GM19043 (cell line): Measurements from ENCODE around the gene CPLANE1.

Experiments
- ATAC-seq: cut with Tn5 transposase; IDR thresholded peaks from one replicate; pipeline ENCODE4 v1.9.1; 2021; ENCODE audit warnings: low read depth; ENCODE audit not compliant: unreplicated experiment

Gene CPLANE1

GRCh38 chr5:37075399-37075950 is 173.7 kb downstream of the CPLANE1 start:
- ATAC-seq: no peak

- no peak for ATAC-seq
These were observed 177.1 kb downstream of the CPLANE1 start for GRCh38 chr5:37071901-37072581.

- no peak for ATAC-seq
These were observed 177.7 kb downstream of the CPLANE1 start for GRCh38 chr5:37071487-37071886.

- ATAC-seq: no peak
These were observed 184.7 kb downstream of the CPLANE1 start for GRCh38 chr5:37064442-37064841.

GRCh38 chr5:37063739-37064138 is 185.4 kb downstream of the CPLANE1 start:
- ATAC-seq: no peak

- no peak for ATAC-seq
These were observed 189.1 kb downstream of the CPLANE1 start for GRCh38 chr5:37060030-37060429.

GRCh38 chr5:37056762-37057161 is 192.4 kb downstream of the CPLANE1 start:
- no peak for ATAC-seq
